IMR-90 (cell line): Measurements from ENCODE around the gene LRRC56. TPM values are rescaled to one million over a fixed set of nuclear protein-coding genes. Genes with fewer than 3 reads are reported as not detected.

Experiments used
- ATAC-seq: fragments of 200-7000 bp; cut with Tn5 transposase; 2 replicates; pipeline ENCODE4 v1.9.1; 2020; ENCODE audit warnings: low read depth, mild to moderate bottlenecking, moderate library complexity
- BruUV-seq: library from RNA; stranded (reverse); fragments of 400-500 nt; replicated peaks from 2 replicates; lab custom pipeline; 2021; lab: Mats Ljungman, UMichigan
- CTCF ChIA-PET: fragments of 300-600 bp; formaldehyde crosslinking; extraction: SDS; loops from one replicate; lab custom pipeline; 2021; ENCODE audit warnings: antibody characterized with exemption; lab: Yijun Ruan, JAX
- POLR2A ChIA-PET: fragments of 300-600 bp; sonication (Branson Sonifier 250); formaldehyde crosslinking; loops from one replicate; lab custom pipeline; 2022; ENCODE audit warnings: antibody characterized with exemption; ENCODE audit not compliant: unreplicated experiment; lab: Charles Lee
- DNase-seq: peaks from one replicate; pipeline ENCODE4 v3.0.0; 2013
- H2AFZ ChIP-seq: replicated peaks from 2 replicates; pipeline ENCODE3; 2013; ENCODE audit warnings: low read length, mild to moderate bottlenecking; ENCODE audit not compliant: poor library complexity
- H2AK5ac ChIP-seq: 2 replicates; pipeline ENCODE4 v1.6.1; 2013; ENCODE audit warnings: low read depth, low read length, inconsistent platforms
- H2AK9ac ChIP-seq: replicated peaks from 2 replicates; pipeline ENCODE3; 2013; ENCODE audit warnings: mild to moderate bottlenecking, low read depth, low read length, moderate library complexity; ENCODE audit not compliant: poor library complexity
- H2BK120ac ChIP-seq: 2 replicates; pipeline ENCODE4 v1.6.1; 2013; ENCODE audit warnings: low read depth, low read length, inconsistent platforms
- H2BK15ac ChIP-seq: 3 replicates; pipeline ENCODE4 v1.6.1; 2013; ENCODE audit warnings: low read depth, low read length, inconsistent platforms
- H2BK20ac ChIP-seq: 2 replicates; pipeline ENCODE4 v1.6.1; 2013; ENCODE audit warnings: low read depth, mild to moderate bottlenecking, inconsistent platforms, low read length, moderate library complexity
- H2BK5ac ChIP-seq: 2 replicates; pipeline ENCODE4 v1.6.1; 2013; ENCODE audit warnings: mild to moderate bottlenecking, low read depth, low read length, inconsistent platforms; ENCODE audit not compliant: poor library complexity, severe bottlenecking
- H3K14ac ChIP-seq: replicated peaks from 2 replicates; pipeline ENCODE4 v1.6.1; 2013; ENCODE audit warnings: low read depth, low read length, inconsistent platforms
- H3K18ac ChIP-seq: 2 replicates; pipeline ENCODE4 v1.6.1; 2013; ENCODE audit warnings: low read depth, low read length, control low read depth
- H3K23ac ChIP-seq: 2 replicates; pipeline ENCODE4 v1.6.1; 2013; ENCODE audit warnings: low read depth, low read length, inconsistent platforms
- H3K27ac ChIP-seq: 2 replicates; pipeline ENCODE4 v1.5.1; 2013; ENCODE audit warnings: mild to moderate bottlenecking, control low read depth, low read length; ENCODE audit not compliant: insufficient read depth
- H3K27me3 ChIP-seq: 2 replicates; pipeline ENCODE4 v1.6.1; 2013; ENCODE audit warnings: low read length; ENCODE audit not compliant: control insufficient read depth, insufficient read depth
- H3K36me3 ChIP-seq: 2 replicates; pipeline ENCODE4 v1.6.1; 2013; ENCODE audit warnings: low read length, mixed read lengths; ENCODE audit not compliant: control insufficient read depth, insufficient read depth
- H3K4ac ChIP-seq: 2 replicates; pipeline ENCODE4 v1.6.1; 2013; ENCODE audit warnings: low read depth, low read length, inconsistent platforms
- H3K4me1 ChIP-seq: 2 replicates; pipeline ENCODE4 v1.6.1; 2013; ENCODE audit warnings: low read length, mixed read lengths; ENCODE audit not compliant: control insufficient read depth, insufficient read depth
- H3K4me2 ChIP-seq: 2 replicates; pipeline ENCODE4 v1.6.1; 2013; ENCODE audit warnings: low read depth, mild to moderate bottlenecking, control low read depth, low read length, moderate library complexity
- H3K4me3 ChIP-seq: 2 replicates; pipeline ENCODE4 v1.5.1; 2013; ENCODE audit warnings: low read depth, mild to moderate bottlenecking, control low read depth, low read length, moderate library complexity; ENCODE audit not compliant: insufficient read depth
- H3K56ac ChIP-seq: 2 replicates; pipeline ENCODE4 v1.6.1; 2013; ENCODE audit warnings: low read length, inconsistent platforms; ENCODE audit not compliant: insufficient read depth; ENCODE audit errors: extremely low read depth
- H3K79me1 ChIP-seq, 2 experiments: 2 replicates each; pipeline ENCODE4 v1.6.1; 2013; ENCODE audit warnings: low read length in 2 of 2, inconsistent platforms in 1 of 2, low read depth in 1 of 2
- H3K9ac ChIP-seq: 2 replicates; pipeline ENCODE4 v1.6.1; 2013; ENCODE audit warnings: low read depth, low read length, control low read depth
- H3K9me1 ChIP-seq: 2 replicates; pipeline ENCODE4 v1.6.1; 2013; ENCODE audit warnings: low read length, inconsistent platforms; ENCODE audit not compliant: insufficient read depth
- H3K9me3 ChIP-seq: 2 replicates; pipeline ENCODE4 v1.6.1; 2013; ENCODE audit warnings: low read length; ENCODE audit not compliant: control insufficient read depth, insufficient read depth
- H4K20me1 ChIP-seq: 2 replicates; pipeline ENCODE4 v1.6.1; 2013; ENCODE audit warnings: low read length, inconsistent platforms; ENCODE audit not compliant: insufficient read depth
- H4K5ac ChIP-seq: 2 replicates; pipeline ENCODE4 v1.6.1; 2013; ENCODE audit warnings: mild to moderate bottlenecking, low read depth, low read length, control low read depth
- H4K8ac ChIP-seq, 2 experiments: 2 replicates each; pipeline ENCODE4 v1.6.1; 2013; ENCODE audit warnings: low read depth in 2 of 2, low read length in 2 of 2, control low read depth in 1 of 2, inconsistent platforms in 1 of 2
- H4K91ac ChIP-seq: 2 replicates; pipeline ENCODE4 v1.6.1; 2013; ENCODE audit warnings: low read depth, low read length, inconsistent platforms; ENCODE audit not compliant: insufficient read depth
- BHLHE40 ChIP-seq: fragments of 150-350 bp; IDR thresholded peaks from 2 replicates; pipeline ENCODE4 v1.6.1; 2016; ENCODE audit warnings: mild to moderate bottlenecking, low read depth, low read length
- CHD1 ChIP-seq: IDR thresholded peaks from 2 replicates; pipeline ENCODE4 v1.6.1; 2012; ENCODE audit warnings: low read depth, low read length, improper control_type of control experiment
- FOS ChIP-seq: fragments of 150-350 bp; IDR thresholded peaks from 2 replicates; pipeline ENCODE4 v1.6.1; 2016; ENCODE audit warnings: low read depth, low read length
- MAFK ChIP-seq: IDR thresholded peaks from 2 replicates; pipeline ENCODE4 v1.6.1; 2012; ENCODE audit warnings: low read depth, low read length, improper control_type of control experiment
- MAZ ChIP-seq: IDR thresholded peaks from 2 replicates; pipeline ENCODE4 v1.6.1; 2012; ENCODE audit warnings: low read depth, mild to moderate bottlenecking, low read length, improper control_type of control experiment, moderate library complexity, borderline replicate concordance
- MXI1 ChIP-seq: IDR thresholded peaks from 2 replicates; pipeline ENCODE4 v1.6.1; 2012; ENCODE audit warnings: low read depth, mild to moderate bottlenecking, low read length, moderate library complexity, borderline replicate concordance
- NFE2L2 ChIP-seq: fragments of 150-350 bp; IDR thresholded peaks from 2 replicates; pipeline ENCODE4 v1.6.1; 2016; ENCODE audit warnings: low read depth, mild to moderate bottlenecking, low read length
- POLR2A ChIP-seq: IDR thresholded peaks from 2 replicates; pipeline ENCODE4 v1.6.1; 2012; ENCODE audit warnings: mild to moderate bottlenecking, low read depth, low read length
- RAD21 ChIP-seq: IDR thresholded peaks from 2 replicates; pipeline ENCODE4 v1.6.1; 2012; ENCODE audit warnings: low read length, improper control_type of control experiment
- RCOR1 ChIP-seq: IDR thresholded peaks from 2 replicates; pipeline ENCODE4 v1.6.1; 2012; ENCODE audit warnings: mild to moderate bottlenecking, low read length, improper control_type of control experiment; ENCODE audit not compliant: insufficient replicate concordance
- RFX5 ChIP-seq: IDR thresholded peaks from 2 replicates; pipeline ENCODE4 v1.8.0; 2012; ENCODE audit warnings: low read depth, mild to moderate bottlenecking, low read length, moderate library complexity
- SMC3 ChIP-seq: fragments of 150-350 bp; IDR thresholded peaks from 2 replicates; pipeline ENCODE4 v1.6.1; 2016; ENCODE audit warnings: low read depth, mild to moderate bottlenecking, antibody characterized with exemption, low read length, moderate library complexity
- WGBS, 2 experiments: methylation state at CpG; one replicate each; pipeline versions ENCODE4 v1.1.5 to v1.1.7; 2013; ENCODE audit warnings: missing lambda C conversion rate in 2 of 2; ENCODE audit not compliant: insufficient read length in 1 of 2; ENCODE audit errors: extremely low coverage in 2 of 2; 5-methylcytosine and 5-hydroxymethylcytosine counted together
- dilution Hi-C: fragments of 300-500 bp; cut with HindIII; formaldehyde crosslinking; loops from one replicate; pipeline ENCODE4 v1.14.3; 2018; ENCODE audit warnings: low sequenced_read_pairs; ENCODE audit not compliant: unreplicated experiment
- in situ Hi-C: fragments of 300-500 bp; cut with MboI; formaldehyde crosslinking; loops from 3 replicates; pipeline ENCODE4 v1.14.3; 2019; ENCODE audit warnings: low sequenced_read_pairs, inconsistent platforms, mixed read lengths
- intact Hi-C: fragments of 100-400 bp; cut with micrococcal nuclease; formaldehyde crosslinking; loops from 2 replicates; pipeline ENCODE4 v1.10.0; 2022
- polyA plus RNA-seq, 3 experiments: library from polyadenylated mRNA; depleted of rRNA; stranded (reverse); fragments of >200 nt; gene quantifications; 2 replicates each; pipeline ENCODE4 v1.2.3, GENCODE V29; 2012; ENCODE audit warnings: low replicate concordance in 1 of 3
- total RNA-seq: library from RNA; depleted of rRNA; stranded (reverse); fragments of >200 nt; gene quantifications from 2 replicates; pipeline ENCODE4 v1.2.3, GENCODE V29; 2012
- TF ChIP-seq, protein P1 (sequence below): fragments of 150-350 bp; IDR thresholded peaks from 2 replicates; pipeline ENCODE4 v1.6.1; 2016; ENCODE audit warnings: low read depth, mild to moderate bottlenecking, low read length, moderate library complexity, borderline replicate concordance
- TF ChIP-seq, protein P2 (sequence below): fragments of 150-350 bp; IDR thresholded peaks from 2 replicates; pipeline ENCODE4 v1.6.1; 2017; ENCODE audit warnings: mild to moderate bottlenecking, antibody characterized with exemption, low read length, low read depth
- TF ChIP-seq, protein P3 (sequence below): conservative IDR thresholded peaks from 2 replicates; pipeline ENCODE4 v1.5.1; 2012; ENCODE audit warnings: mild to moderate bottlenecking, low read depth, low read length, improper control_type of control experiment

Gene LRRC56
- total and polyA plus RNA-seq, 2 of the 4 experiments (the other 2 are of a cell fraction): 0.36 to 1.3 TPM

DNA sequence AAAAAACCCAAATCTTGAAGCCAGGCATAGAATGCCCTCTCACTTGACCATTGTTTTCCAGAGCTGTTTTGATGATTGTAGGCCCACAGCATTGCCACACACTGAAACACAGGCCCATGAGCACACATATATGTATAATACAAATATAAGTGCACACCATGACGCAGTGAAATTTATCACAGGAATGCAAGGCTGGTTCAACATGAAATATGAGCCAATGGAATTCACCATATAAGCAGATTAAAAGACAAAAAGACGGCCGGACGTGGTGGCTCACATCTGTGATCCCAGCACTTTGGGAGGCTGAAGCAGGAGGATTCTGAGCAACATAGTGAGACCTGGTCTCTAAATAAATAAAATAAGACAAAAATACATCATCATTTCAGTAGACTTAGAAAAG lies 20.9 kb upstream of the LRRC56 start:
- Histone ChIP-seq H3K27me3 (no peaks in the 10 kb centered on the region), H3K9me1 (peaks cover 3% of the 10 kb centered on the region; the same call in 1 of the 2 replicates), H3K36me3 (peaks cover 12% of the 10 kb centered on the region), H2AFZ (no peak overlapping the region), H3K4me1 (no peaks in the 10 kb centered on the region), H3K18ac (no peak overlapping the region), H3K27ac (no peak overlapping the region), H3K9ac (no peak overlapping the region), H2AK9ac (no peak overlapping the region), H3K56ac (no peak overlapping the region), H3K14ac (no peak overlapping the region), H4K8ac (no peak overlapping the region), H3K79me1 (peaks cover 0 to 3% of the 10 kb centered on the region in 2 experiments; a peak in 2 of 4 replicates), H3K4ac (no peak overlapping the region), H2BK20ac (no peak overlapping the region), H3K23ac (no peak overlapping the region), H2BK120ac (no peak overlapping the region), H2AK5ac (no peak overlapping the region), H4K5ac (no peak overlapping the region), H4K91ac (no peak overlapping the region), H3K9me3 (peaks cover 6% of the 10 kb centered on the region; the same call in 1 of the 2 replicates), H3K4me3 (no peak overlapping the region), H3K4me2 (no peak overlapping the region), H4K20me1 (no peaks in the 10 kb centered on the region), H2BK15ac (no peak overlapping the region), H2BK5ac (no peak overlapping the region)
- ChIA-PET POLR2A (interaction anchor here (0.7 kb wide), 1 partner anchor 63 kb away, joined by 10 read pairs; no protein-coding TSS in a partner anchor), CTCF (no interaction called here)
- DNase-seq (no peak), ATAC-seq (no peak)
- no TSS peak for BruUV-seq
- intact Hi-C loops: loop anchor here (5.0 kb wide), 1 partner anchor 309 kb away; the partner anchor contains the start of genes BET1L and RIC8A
- dilution Hi-C loops: no loop called here
- TF ChIP-seq MAFK (no peak), MAZ (no peak), BHLHE40 (no peak), POLR2A (no peak), MXI1 (no peak), RFX5 (no peak), RAD21 (no peak), FOS (no peak), NFE2L2 (no peak), RCOR1 (no peak), CHD1 (no peak), SMC3 (no peak)
- TF ChIP-seq, protein P1, sequence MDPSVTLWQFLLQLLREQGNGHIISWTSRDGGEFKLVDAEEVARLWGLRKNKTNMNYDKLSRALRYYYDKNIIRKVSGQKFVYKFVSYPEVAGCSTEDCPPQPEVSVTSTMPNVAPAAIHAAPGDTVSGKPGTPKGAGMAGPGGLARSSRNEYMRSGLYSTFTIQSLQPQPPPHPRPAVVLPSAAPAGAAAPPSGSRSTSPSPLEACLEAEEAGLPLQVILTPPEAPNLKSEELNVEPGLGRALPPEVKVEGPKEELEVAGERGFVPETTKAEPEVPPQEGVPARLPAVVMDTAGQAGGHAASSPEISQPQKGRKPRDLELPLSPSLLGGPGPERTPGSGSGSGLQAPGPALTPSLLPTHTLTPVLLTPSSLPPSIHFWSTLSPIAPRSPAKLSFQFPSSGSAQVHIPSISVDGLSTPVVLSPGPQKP: no peak
- TF ChIP-seq, protein P2, sequence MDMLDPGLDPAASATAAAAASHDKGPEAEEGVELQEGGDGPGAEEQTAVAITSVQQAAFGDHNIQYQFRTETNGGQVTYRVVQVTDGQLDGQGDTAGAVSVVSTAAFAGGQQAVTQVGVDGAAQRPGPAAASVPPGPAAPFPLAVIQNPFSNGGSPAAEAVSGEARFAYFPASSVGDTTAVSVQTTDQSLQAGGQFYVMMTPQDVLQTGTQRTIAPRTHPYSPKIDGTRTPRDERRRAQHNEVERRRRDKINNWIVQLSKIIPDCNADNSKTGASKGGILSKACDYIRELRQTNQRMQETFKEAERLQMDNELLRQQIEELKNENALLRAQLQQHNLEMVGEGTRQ: no peak
- TF ChIP-seq, protein P3, sequence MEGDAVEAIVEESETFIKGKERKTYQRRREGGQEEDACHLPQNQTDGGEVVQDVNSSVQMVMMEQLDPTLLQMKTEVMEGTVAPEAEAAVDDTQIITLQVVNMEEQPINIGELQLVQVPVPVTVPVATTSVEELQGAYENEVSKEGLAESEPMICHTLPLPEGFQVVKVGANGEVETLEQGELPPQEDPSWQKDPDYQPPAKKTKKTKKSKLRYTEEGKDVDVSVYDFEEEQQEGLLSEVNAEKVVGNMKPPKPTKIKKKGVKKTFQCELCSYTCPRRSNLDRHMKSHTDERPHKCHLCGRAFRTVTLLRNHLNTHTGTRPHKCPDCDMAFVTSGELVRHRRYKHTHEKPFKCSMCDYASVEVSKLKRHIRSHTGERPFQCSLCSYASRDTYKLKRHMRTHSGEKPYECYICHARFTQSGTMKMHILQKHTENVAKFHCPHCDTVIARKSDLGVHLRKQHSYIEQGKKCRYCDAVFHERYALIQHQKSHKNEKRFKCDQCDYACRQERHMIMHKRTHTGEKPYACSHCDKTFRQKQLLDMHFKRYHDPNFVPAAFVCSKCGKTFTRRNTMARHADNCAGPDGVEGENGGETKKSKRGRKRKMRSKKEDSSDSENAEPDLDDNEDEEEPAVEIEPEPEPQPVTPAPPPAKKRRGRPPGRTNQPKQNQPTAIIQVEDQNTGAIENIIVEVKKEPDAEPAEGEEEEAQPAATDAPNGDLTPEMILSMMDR: no peak
- in situ Hi-C loops: no loop called here
- no CpG with 5 or more reads among the region's 4 CpGs for WGBS, 2 experiments
